ENCODE results near the gene PIGS.

PIGS gene

GRCh38 chr17:28550858-28551257 lies 20.5 kb downstream of the PIGS start:
- no peak for DNase-seq (ENCODE audit: low read depth)

GRCh38 chr17:28549236-28550132 lies 21.8 kb downstream of the PIGS start:
- DNase-seq (ENCODE audit: low read depth) = no peak

GRCh38 chr17:28548417-28549130 lies 22.8 kb downstream of the PIGS start:
- no peak for DNase-seq (ENCODE audit: low read depth)

- DNase-seq (ENCODE audit: low read depth) = peak; percentile 79
Observed at GRCh38 chr17:28547623-28548416, 23.5 kb downstream of the PIGS start.

GRCh38 chr17:28547096-28547622 lies 24.2 kb downstream of the PIGS start:
- no peak for DNase-seq (ENCODE audit: low read depth)

GRCh38 chr17:28545787-28546415 lies 25.4 kb downstream of the PIGS start:
- peak; percentile 22 for DNase-seq (ENCODE audit: low read depth)

- no peak for DNase-seq (ENCODE audit: low read depth)
Observed at GRCh38 chr17:28545141-28545503, 26.2 kb downstream of the PIGS start.

GRCh38 chr17:28544402-28545140 lies 26.8 kb downstream of the PIGS start:
- DNase-seq (ENCODE audit: low read depth) = no peak

GRCh38 chr17:28541439-28541838 lies 29.9 kb downstream of the PIGS start:
- DNase-seq (ENCODE audit: low read depth) = no peak

GRCh38 chr17:28540231-28540630 lies 31.1 kb downstream of the PIGS start:
- DNase-seq (ENCODE audit: low read depth) = no peak

GRCh38 chr17:28538296-28538895 lies 32.9 kb downstream of the PIGS start:
- no peak for DNase-seq (ENCODE audit: low read depth)

GRCh38 chr17:28537219-28537610 lies 34.1 kb downstream of the PIGS start:
- no peak for DNase-seq (ENCODE audit: low read depth)

- no peak for DNase-seq (ENCODE audit: low read depth)
Observed at GRCh38 chr17:28536532-28537218, 34.6 kb downstream of the PIGS start.

GRCh38 chr17:28534740-28535375 lies 36.5 kb downstream of the PIGS start:
- no peak for DNase-seq (ENCODE audit: low read depth)

GRCh38 chr17:28533091-28533807 lies 38.1 kb downstream of the PIGS start:
- peak; percentile 25 for DNase-seq (ENCODE audit: low read depth)

- DNase-seq (ENCODE audit: low read depth) = peak; percentile 29
Observed at GRCh38 chr17:28532050-28532960, 39.0 kb downstream of the PIGS start.

GRCh38 chr17:28530926-28531325 lies 40.4 kb downstream of the PIGS start:
- no peak for DNase-seq (ENCODE audit: low read depth)

GRCh38 chr17:28530250-28530649 lies 41.1 kb downstream of the PIGS start:
- DNase-seq (ENCODE audit: low read depth) = no peak
